Measurements from ENCODE around the gene SET.

GRCh38 chr9:128653908-128654307, 35.1 kb upstream of the SET start:
- TF ChIP-seq NR1H2 (CRISPR knock-in tag; IDR thresholded peaks at IDR 0.05; ENCODE audit: borderline replicate concordance, low read depth) (no peak), ZNF274 (CRISPR knock-in tag; IDR thresholded peaks at IDR 0.05) (no peak), CEBPB (IDR thresholded peaks at IDR 0.05; ENCODE audit: borderline replicate concordance, low read depth, low read length) (no peak), ZNF414 (CRISPR knock-in tag; IDR thresholded peaks at IDR 0.05) (no peak), NR2F2 (IDR thresholded peaks at IDR 0.05; ENCODE audit: borderline replicate concordance, low read depth) (no peak), CHCHD3 (CRISPR knock-in tag; IDR thresholded peaks at IDR 0.05) (no peak), GPBP1L1 (CRISPR knock-in tag; IDR thresholded peaks at IDR 0.05) (no peak), MLX (CRISPR knock-in tag; IDR thresholded peaks at IDR 0.05) (no peak), ATF3 (CRISPR knock-in tag; IDR thresholded peaks at IDR 0.05) (no peak), ZNF792 (CRISPR knock-in tag; IDR thresholded peaks at IDR 0.05) (no peak), CREB3 (CRISPR knock-in tag; IDR thresholded peaks at IDR 0.05) (no peak), FOXM1 (CRISPR knock-in tag; IDR thresholded peaks at IDR 0.05) (no peak), POLR2A (IDR thresholded peaks at IDR 0.05; ENCODE audit: insufficient read depth in 1 of 2, low read depth in 2 of 2, low read length in 2 of 2) (no peak), ATF6 (CRISPR knock-in tag; conservative IDR thresholded peaks at IDR 0.05) (no peak)
